Peyer's patch (tissue), 4 donors: ENCODE measurements around the gene TGFA. TPM values are rescaled to one million over a fixed set of nuclear protein-coding genes. Genes with fewer than 3 reads are reported as not detected.

Experiments
- DNase-seq, 3 donors: peaks; one replicate each; pipeline ENCODE4 v3.0.0-alpha.2; 2017 to 2019
- H3K27ac ChIP-seq, 4 donors: fragments of 200-600 bp; sonication (generic); one replicate each; pipeline ENCODE4 v1.5.1; 2016 to 2019
- H3K27me3 ChIP-seq, 2 donors: fragments of 200-600 bp; sonication (generic); one replicate each; pipeline ENCODE4 v1.5.1; 2019
- H3K36me3 ChIP-seq, 3 donors: fragments of 200-600 bp; sonication (generic); one replicate each; pipeline ENCODE4 v1.5.1; 2016 to 2019
- H3K4me1 ChIP-seq, 4 donors: fragments of 200-600 bp; sonication (generic); one replicate each; pipeline ENCODE4 v1.5.1; 2016 to 2019
- H3K4me3 ChIP-seq, 4 donors: fragments of 200-600 bp; sonication (generic); 1 replicate in 3 of 4; 2 replicates in 1 of 4; pipeline ENCODE4 v1.5.1; 2016 to 2019; ENCODE audit warnings: mild to moderate bottlenecking in 1 of 4
- H3K9me3 ChIP-seq, 4 donors: fragments of 200-600 bp; sonication (generic); one replicate each; pipeline ENCODE4 v1.5.1; 2016 to 2019; ENCODE audit warnings: mild to moderate bottlenecking in 1 of 4
- POLR2A ChIP-seq, 2 donors: fragments of 450-650 bp; IDR thresholded peaks; one replicate each; pipeline ENCODE4 v1.5.1; 2017; ENCODE audit warnings: antibody characterized with exemption in 2 of 2, mild to moderate bottlenecking in 2 of 2, moderate library complexity in 2 of 2
- total RNA-seq, 4 donors: library from RNA; depleted of rRNA; stranded (reverse); fragments of >200 nt; gene quantifications; one replicate each; pipeline ENCODE4 v1.1.0, GENCODE V29; 2016
- TF ChIP-seq, protein P1 (sequence below), 6 experiments: fragments of 450-650 bp in 4 of 6; fragments of 200-600 bp in 2 of 6; sonication (generic) in 1 of 6; IDR thresholded peaks; one replicate each; pipeline ENCODE4 v1.5.1; 2017 to 2019; ENCODE audit warnings: antibody characterized with exemption in 6 of 6, mild to moderate bottlenecking in 3 of 6, moderate library complexity in 1 of 6

TGFA gene
- total RNA-seq, 4 donors from 2014 or later: 2.5 to 51.6 (median 37.9) TPM

DNA sequence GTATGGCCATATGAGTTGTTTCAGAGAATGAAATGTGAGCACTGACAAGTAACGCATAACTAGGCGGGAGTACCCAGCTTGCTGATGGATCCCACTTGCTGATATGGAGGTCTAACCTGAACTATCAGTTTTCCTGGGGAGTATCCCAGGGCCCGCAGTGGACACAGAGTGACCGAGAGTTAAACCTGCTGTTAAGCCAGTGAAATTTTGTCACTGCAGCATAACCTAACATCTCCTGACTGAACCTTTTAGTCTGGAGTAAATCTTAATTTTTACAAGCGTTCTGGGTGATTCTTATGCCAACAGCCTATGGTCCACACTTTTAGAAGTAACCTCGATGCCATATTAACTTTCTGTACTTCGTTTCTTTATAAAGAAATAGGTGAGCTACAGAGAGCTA, 54.4 kb downstream of the TGFA start:
- no peak overlapping the region for H3K27ac ChIP-seq
- H3K36me3 ChIP-seq: no peaks in the 10 kb centered on the region
- no peaks in the 10 kb centered on the region for H3K4me1 ChIP-seq
- no peak for TF ChIP-seq POLR2A (IDR thresholded peaks at IDR 0.05)
- TF ChIP-seq, protein P1, sequence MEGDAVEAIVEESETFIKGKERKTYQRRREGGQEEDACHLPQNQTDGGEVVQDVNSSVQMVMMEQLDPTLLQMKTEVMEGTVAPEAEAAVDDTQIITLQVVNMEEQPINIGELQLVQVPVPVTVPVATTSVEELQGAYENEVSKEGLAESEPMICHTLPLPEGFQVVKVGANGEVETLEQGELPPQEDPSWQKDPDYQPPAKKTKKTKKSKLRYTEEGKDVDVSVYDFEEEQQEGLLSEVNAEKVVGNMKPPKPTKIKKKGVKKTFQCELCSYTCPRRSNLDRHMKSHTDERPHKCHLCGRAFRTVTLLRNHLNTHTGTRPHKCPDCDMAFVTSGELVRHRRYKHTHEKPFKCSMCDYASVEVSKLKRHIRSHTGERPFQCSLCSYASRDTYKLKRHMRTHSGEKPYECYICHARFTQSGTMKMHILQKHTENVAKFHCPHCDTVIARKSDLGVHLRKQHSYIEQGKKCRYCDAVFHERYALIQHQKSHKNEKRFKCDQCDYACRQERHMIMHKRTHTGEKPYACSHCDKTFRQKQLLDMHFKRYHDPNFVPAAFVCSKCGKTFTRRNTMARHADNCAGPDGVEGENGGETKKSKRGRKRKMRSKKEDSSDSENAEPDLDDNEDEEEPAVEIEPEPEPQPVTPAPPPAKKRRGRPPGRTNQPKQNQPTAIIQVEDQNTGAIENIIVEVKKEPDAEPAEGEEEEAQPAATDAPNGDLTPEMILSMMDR (IDR thresholded peaks at IDR 0.05): no peak
- no peaks in the 10 kb centered on the region for H3K9me3 ChIP-seq
- H3K27me3 ChIP-seq: no peaks in the 10 kb centered on the region
- H3K4me3 ChIP-seq: no peak overlapping the region
- no peak for DNase-seq

DNA sequence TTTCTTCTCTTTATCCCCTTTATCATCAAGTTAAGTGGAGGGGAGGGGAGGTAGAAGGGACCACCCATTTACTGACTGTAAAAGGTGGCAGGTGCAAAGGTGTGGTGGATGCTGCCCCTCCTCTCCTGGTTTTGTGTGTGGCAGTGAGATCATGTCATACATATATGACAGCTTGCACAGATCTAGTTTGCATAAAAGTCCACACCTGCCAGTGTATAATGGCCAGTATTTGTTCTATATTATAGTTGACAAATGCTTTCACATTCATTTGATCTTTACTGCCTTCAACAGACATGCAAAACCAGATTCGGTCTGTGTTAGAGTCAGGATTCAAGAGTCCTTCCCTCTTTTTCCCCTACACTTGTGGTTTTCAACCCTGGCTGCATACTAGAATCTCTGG, 55.1 kb downstream of the TGFA start:
- Histone ChIP-seq H3K4me3 (no peak overlapping the region), H3K9me3 (no peaks in the 10 kb centered on the region), H3K27me3 (no peaks in the 10 kb centered on the region), H3K4me1 (no peaks in the 10 kb centered on the region), H3K36me3 (no peaks in the 10 kb centered on the region), H3K27ac (no peak overlapping the region)
- TF ChIP-seq, protein P1 (IDR thresholded peaks at IDR 0.05): no peak
- TF ChIP-seq POLR2A (IDR thresholded peaks at IDR 0.05): no peak
- DNase-seq: no peak

DNA sequence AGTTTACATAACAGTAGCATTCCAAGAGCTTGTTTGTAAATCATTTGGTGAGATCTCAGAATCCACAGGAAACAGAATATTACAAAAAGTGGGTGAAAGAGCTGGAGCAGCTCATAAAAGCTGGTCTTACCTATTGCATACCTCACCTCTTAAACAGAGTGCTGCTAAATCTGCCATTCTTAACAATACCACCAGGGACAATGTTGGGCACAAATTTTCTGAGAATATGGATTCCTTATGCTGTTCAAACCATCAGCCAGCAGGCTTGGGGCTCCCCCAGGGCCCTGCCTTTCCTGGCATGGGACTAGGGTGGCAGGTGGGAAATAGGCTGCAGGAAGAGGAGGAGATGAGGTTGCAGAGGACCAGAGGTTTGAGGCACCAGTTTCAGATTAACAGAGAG, 55.6 kb downstream of the TGFA start:
- no peaks in the 10 kb centered on the region for H3K4me1 ChIP-seq
- no peak for DNase-seq
- no peaks in the 10 kb centered on the region for H3K9me3 ChIP-seq
- H3K27ac ChIP-seq: no peak overlapping the region
- H3K36me3 ChIP-seq: no peaks in the 10 kb centered on the region
- no peak overlapping the region for H3K4me3 ChIP-seq
- no peak for TF ChIP-seq POLR2A (IDR thresholded peaks at IDR 0.05)
- TF ChIP-seq, protein P1 (IDR thresholded peaks at IDR 0.05): peak in 3 of 6 experiments; percentile 27 to 38 (median 38)
- no peaks in the 10 kb centered on the region for H3K27me3 ChIP-seq

DNA sequence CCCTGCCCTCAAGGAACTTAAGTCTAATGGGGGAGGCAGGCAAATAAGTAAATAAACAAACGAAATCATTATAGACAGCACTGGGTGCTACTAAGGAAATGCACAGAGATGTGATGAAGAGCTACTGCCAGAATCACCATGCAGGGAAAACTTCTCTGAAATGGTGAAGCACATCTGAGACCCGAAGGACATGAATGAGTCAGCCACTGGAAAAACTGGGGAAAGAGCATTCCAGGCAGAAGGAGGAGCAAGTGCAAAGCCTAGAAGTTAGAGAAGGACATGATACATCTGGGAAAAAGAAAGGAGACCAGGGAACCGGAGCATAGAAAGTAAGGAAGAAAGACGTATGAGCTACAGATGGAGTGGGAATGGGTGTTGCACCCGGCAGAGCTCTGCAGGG, 56.8 kb downstream of the TGFA start:
- no peaks in the 10 kb centered on the region for H3K36me3 ChIP-seq
- TF ChIP-seq, protein P1 (IDR thresholded peaks at IDR 0.05): no peak
- TF ChIP-seq POLR2A (IDR thresholded peaks at IDR 0.05): no peak
- no peak for DNase-seq
- H3K27ac ChIP-seq: no peak overlapping the region
- no peaks in the 10 kb centered on the region for H3K4me1 ChIP-seq
- H3K9me3 ChIP-seq: no peaks in the 10 kb centered on the region
- H3K27me3 ChIP-seq: no peaks in the 10 kb centered on the region
- H3K4me3 ChIP-seq: no peak overlapping the region

DNA sequence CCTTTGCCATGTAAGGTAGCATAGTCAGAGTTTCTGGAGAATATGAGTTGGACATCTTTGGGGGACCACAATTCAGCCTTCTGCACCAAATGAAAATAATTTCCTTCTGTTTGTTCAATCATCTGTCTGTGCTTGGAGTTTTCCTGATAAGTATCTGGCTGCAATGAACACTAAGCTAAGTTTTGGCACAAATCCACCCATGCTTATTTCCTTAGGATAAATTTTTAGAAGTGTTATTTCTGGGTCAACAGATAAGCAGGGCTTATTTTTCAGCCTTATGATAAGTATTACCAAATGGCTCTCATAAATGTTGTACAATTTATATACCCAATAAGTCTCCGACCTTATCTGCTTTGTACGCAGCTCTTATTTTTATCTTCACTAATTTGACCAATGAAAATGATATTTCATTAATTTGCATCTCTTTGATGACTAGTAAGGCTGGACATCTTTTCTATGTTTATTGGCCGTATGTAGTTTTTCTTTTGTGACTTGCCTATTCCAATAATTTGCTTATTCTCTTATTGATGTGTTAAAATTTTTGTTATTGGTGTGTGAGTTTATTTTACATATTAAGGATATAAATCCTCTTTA, 59.2 kb downstream of the TGFA start:
- DNase-seq: no peak
- H3K36me3 ChIP-seq: no peaks in the 10 kb centered on the region
- H3K4me3 ChIP-seq: no peak overlapping the region
- no peaks in the 10 kb centered on the region for H3K4me1 ChIP-seq
- H3K9me3 ChIP-seq: no peaks in the 10 kb centered on the region
- no peaks in the 10 kb centered on the region for H3K27me3 ChIP-seq
- no peak overlapping the region for H3K27ac ChIP-seq
- TF ChIP-seq, protein P1 (IDR thresholded peaks at IDR 0.05): no peak
- no peak for TF ChIP-seq POLR2A (IDR thresholded peaks at IDR 0.05)

DNA sequence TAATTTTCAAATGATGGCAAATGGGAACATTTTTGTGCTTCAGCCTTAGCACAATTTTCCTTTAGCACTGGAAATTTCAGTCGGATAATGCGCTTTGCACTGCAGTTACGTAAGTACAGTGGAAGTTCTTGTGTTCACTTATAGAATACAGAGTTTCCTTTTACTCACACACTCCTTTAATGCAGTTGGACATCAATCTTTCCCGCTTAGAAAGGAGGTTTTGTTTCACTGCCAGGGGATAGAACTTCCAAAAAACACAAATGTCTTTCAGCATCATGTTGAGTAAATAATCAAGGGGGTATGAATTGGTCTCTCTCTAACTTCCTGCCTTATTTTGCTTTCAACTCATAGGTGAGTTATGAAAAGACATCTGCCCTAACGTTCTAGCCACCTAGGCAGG, 63.2 kb downstream of the TGFA start:
- TF ChIP-seq POLR2A (IDR thresholded peaks at IDR 0.05): no peak
- TF ChIP-seq, protein P1 (IDR thresholded peaks at IDR 0.05): no peak
- no peak overlapping the region for H3K27ac ChIP-seq
- no peak overlapping the region for H3K4me3 ChIP-seq
- no peak for DNase-seq
- H3K4me1 ChIP-seq: no peaks in the 10 kb centered on the region
- no peaks in the 10 kb centered on the region for H3K9me3 ChIP-seq
- no peaks in the 10 kb centered on the region for H3K36me3 ChIP-seq
- no peaks in the 10 kb centered on the region for H3K27me3 ChIP-seq
